UCSD-AML1 (cell line): Measurements from ENCODE around the gene FRMD4B.
A peak's percentile ranks its signal among the peaks of the same experiment; 100 is the strongest.
"Not testable (repeated sequence)": the region's sequence is repeated elsewhere in the genome, so short reads cannot be mapped to it uniquely, and the experiment has no call there.

Source experiments
- DNase-seq: peaks from one replicate; lab custom pipeline; 2025; ENCODE audit not compliant: unreplicated experiment; lab: John Stamatoyannopoulos, UW

FRMD4B gene

DNA sequence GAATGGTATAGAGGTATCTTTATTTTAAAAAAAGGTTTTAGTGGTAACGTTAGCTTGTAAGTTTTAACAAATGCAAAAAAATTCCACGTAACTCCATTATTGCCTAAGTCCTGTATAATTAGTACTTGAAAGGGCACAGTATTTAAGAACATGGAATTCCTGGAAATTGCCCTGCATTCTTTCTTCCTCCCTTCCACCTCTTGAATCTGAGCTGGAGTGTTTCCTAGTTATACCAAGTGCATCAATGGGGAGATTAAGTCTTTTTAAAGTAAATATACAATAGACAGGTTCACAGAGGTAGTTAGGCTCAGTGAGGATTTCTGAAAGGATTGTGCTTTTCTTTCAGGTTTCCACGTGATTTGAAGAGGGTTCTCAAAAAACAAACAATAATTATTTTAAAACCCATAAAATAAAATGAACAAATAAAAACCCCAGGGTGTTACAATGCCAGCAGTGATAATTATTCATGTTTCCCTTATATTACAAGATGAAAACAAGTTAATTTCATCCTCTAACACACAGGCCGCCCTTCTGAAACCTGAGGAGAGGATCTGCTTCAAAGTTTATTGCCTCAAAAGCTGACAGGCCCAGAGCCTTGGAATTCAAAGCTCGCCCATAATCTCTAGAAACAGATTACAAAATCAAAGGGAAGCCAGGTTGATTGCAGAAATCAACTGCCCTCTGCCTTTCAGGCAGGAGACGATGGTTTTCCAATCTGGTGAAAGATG lies 134.6 kb downstream of the FRMD4B start:
- DNase-seq, result no peak

DNA sequence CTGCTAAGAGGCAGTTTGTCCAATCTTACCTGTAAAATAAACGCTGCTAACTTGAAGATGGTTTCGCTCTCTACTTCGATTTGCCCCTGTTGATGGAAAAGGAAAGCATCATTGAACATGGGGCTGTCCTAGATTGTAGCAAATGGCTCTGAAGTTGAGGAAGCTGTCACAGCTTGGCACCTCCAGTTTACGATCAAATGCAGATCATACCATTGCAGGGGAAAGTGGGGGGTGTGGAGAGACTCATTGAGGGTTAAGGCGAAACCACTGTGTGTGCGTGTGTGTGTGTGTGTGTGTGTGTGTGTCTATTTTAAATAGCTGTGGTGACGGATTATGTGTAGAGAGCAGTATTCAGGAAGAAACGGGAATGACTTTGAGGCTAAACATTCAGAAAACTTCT lies 135.9 kb downstream of the FRMD4B start:
- peak; percentile 25 for DNase-seq

DNA sequence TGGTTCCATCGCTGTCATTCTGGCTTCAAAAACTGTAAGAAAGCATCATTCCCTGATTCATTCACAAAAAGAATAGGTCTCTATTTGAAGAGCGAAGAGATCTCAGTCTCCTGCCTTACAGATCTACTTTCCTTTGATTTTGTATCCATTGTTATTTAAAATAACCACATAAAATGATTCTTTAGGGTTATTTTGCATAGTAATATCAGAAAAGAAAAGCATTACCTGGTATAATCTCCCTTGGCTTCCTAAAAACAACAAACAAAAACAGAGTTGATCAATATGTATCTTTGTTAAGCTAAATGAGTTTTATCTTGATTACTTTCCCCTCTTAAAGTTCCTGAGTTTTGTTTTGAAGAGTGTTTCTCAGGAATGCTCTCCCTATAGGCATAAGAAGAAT lies 136.9 kb downstream of the FRMD4B start:
- no peak for DNase-seq

DNA sequence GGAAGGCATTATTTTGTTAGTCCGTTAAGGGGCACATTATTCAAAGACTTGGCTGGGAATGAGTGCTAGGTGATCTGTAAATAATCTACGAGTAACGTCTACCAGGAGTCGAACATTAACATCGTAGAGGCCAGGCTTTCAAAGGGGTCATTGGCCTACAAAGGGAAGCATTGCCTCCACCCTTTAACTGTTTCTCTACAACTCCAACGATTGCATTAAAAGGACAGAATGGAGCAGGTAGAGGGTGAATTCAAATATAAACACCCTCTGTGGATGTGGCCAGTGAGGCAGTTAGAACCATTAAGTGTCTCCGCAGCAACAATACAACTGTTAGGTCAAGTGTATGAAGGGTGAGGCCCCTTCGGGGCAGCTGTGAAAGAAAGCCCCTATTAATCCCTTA lies 137.5 kb downstream of the FRMD4B start:
- no peak for DNase-seq

DNA sequence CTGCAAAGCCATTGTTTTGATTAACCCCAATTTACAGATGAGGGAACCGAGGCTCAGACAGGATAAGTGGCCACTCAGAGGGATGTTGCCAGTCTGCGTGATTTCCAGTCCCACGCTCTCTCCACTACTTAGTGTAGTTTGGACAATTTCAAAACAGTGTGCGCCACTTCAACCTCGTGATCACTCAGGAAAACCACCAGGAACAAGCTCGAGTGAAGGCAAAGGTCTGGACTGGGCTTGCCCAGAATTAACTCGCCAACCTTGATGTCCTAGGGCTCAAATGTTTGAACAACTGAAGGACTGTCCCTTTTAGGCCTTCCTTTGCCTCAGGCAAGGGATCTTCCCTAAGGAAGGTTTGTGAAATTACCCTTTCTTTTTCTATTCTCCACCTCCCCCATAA lies 139.3 kb downstream of the FRMD4B start:
- DNase-seq, result no peak

DNA sequence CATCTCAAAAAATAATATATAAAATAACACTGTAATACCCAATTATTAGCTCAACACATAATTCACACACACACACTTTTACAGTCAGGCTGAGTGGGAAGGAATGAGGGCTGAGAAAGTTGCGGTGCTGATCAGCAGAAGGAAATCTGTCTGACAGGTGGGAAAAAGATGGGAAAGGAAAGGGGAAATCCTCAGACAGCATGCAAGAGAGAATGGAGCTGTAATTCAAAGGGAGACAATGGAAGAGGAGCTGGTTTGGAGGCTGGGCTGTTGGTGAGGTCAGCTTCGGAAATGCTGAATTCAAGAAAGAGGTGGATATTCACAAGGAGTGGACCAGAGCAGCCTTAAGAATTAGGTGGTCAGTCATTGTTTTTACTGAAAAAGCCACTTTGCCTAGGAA lies 141.8 kb downstream of the FRMD4B start:
- DNase-seq, result no peak

DNA sequence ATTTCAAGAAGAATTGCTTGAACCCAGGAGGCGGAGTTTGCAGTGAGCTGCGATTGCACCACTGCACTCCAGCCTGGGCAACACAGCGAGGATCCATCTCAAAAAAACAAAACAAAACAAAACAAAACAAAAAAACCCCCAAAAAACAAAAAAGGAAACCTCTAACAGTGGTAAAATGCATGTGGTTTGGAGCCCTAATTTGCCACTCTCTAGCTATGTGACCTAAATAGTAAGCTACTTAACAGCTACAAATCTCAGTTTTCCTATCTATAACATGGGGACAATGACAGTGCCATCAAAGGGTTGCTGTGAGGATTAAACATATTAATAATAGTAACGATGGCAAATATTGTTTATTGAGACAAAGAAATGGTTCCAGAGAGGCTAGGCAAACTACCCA lies 144.1 kb downstream of the FRMD4B start:
- no peak for DNase-seq

DNA sequence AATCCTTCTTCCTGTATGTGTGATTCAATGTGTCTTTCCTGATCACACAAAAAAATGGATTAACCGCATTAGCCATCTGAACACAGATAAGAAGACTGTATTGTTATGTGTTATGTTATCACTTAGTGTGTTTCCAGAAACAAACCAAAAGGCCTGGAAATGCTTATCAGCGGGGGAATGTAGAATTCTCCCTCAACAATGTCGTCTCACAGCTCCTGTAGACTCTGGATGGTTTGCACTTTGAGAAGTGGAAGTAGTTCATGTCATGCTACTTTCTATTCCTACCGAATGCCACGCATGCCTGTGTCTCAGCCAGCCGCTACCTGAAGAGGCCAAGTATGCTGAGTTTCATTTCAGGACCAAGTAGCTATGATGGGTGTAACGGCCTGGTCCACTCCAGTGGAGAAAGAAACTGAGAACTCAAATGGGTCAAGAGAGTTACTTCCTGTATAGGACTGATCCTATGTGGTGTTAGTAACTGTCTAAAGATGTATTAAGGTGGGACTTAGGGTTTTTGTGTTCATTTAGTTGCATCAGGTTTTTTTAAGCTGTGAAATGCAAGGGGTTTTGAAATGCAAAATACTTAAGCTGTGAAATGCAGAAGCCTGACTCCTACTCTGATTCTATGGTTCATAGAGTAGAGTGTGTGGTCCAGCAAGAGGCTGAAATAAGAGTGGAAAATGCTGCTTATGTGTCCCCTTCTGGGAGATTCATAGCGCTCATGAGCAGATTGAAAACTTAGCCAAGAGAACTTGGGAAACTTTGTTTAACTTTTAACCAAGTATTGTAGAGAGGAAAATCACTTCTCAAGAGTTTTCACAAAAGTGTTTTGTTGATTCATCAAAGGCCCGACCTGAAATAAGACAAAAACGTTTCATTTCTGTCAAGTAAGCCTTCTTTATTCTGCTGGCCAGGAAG lies 145.0 kb downstream of the FRMD4B start:
- DNase-seq, result peak; percentile 18

DNA sequence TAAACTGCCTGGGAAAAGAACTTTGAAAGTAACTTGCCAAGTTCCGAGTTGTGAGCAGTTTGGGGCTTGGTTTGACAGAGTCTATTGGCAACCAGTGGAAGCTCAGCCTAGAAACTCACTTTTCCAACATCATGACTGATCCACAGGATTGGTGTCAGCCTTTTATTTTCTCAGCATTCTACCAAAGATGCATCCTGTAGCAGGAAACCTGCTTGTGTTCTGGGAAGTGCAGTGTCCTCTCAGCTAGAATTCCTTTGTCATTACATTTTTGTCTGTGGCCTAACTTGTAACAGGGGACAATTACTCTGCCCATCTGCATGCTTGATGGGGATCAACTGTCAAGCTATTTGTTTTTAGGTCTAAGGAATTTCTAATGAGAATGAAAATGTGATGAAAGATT lies 146.8 kb downstream of the FRMD4B start:
- no peak for DNase-seq

DNA sequence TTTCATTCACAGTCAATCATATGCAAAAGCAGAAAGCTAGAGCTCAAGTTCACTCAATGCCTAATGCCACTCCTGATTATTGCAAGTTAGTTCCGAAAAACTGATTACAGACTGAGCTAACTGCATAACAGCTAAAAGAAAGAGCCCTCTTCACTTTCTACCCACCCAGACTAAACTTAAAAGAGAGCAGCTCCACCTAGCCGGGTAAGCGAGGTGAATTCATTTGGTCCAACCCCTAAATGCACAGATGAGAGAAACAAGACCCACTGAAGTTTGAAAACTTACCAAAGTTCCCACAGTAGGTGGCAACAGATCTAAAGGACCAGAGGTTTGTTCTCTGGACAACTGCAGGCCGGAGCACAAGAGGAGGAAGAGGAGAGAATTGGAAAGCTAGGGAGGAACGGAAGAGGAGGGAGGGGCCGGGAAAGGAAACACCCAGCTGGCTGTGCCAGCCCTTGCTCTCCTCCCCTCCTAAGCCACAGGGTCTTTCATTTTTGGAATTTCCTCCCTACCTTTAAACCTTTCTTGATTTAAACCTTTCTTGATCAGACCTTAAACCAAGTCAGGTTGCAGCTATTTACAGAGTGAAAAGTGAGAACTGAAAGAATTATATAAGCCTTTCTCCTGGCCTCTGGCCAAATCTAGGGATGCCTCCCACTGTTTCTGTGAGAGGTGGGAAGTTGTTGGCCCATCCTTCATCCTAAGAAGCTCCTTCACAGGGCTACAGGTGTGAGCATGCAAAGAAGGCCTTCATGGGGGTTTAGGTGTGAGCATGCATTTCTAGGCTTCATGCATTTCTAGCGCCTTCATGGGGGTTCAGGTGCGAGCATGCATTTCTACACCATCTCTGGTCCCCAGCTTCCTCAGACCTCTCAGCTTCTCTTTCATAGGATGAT lies 148.8 kb downstream of the FRMD4B start:
- DNase-seq, result peak; percentile 59

DNA sequence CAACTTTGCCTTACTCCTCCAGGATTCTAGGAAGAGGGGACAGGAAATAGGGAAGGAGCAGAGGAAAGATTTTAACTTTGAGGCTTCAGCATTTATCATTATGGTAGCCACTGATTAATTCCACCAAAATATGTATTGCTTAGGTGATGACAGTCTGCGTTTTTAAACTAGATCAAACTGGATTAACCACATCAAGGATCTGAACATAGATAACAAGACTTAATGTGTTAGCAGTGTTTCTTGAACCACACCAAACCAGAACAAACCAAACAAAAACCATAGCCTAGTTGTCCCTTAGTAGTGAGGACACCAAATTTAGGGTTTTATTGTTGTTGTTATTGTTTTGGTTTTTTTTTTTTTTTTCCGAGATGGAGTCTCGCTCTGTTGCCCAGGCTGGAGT lies 150.0 kb downstream of the FRMD4B start:
- DNase-seq, result no peak

DNA sequence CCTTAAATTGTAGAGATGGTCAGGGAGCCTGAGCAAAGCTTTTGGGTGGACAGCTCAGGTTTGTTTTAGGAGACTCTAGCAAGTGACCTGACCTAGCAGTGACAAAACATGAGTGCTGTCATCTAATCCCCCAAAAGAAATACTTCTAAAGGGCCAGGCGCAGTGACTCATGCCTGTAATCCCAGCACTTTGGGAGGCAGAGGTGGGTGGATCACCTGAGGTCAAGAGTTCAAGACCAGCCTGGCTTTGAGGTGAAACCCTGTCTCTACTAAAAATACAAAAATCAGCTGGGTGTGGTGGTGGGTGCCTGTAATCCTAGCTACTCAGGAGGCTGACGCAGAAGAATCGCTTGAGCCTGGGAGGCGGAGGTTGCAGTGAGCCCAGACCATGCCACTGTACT lies 150.7 kb downstream of the FRMD4B start:
- not testable (repeated sequence) for DNase-seq

DNA sequence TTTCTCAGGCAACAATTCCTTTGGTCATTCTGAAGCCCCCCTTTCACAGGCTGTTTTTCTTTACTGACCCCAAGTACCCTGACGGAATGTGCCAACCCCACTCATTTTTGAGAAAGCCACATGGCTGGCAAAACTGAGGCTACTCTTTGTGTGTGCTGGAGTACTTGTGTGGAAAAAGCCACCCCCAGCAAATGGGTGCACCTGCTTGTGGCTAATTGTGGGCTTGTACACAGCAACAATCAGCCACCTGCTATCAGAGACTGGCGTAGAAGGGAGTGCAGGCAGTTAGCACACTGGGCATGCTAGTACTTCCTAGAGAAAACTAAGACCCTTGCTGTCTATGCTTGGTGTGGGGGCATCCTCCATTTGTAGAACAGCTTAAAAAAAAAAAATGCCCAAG lies 153.4 kb downstream of the FRMD4B start:
- no peak for DNase-seq

DNA sequence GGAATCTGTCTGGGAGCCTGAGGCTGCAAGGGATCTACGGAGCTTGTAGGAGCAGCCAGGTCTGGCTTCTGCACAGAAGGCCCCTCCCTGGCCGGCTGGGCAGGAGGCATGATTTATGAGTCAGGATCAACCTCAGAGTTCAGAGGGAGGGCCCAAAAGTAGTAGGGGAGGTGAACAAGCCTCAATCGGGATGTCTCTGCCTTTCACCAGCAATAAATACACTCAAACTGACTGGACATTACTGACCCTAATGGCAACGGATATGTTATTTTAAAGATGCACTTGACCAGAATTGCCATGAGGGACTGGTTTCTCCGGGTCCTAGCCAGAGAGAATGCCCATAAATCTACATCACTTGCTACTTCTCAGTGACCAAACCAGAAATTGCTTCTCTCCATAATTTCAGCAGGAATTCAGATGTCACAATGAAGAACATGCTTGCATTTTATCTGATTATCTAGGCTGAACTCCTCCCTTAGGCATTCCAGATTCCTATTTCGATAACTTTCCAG lies 153.9 kb downstream of the FRMD4B start:
- DNase-seq, result no peak

DNA sequence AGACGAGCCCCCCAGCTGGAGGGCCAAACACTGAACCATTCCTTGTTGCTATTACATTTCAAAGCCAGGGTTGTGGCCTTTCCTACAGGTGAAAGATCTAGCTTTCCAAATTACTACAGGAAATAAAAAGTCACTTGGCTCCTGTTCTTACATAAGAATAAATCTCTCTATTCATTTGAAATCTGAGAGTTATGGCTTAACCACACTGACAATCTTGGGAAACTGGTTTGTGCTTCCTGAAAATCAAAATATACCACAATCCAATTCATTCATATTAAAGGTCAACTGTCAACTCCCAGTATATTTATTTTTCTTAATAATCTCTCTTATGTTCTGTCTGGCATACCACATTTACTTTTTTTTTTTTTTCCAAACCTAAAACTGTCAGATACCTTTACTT lies 159.8 kb downstream of the FRMD4B start:
- no peak for DNase-seq

DNA sequence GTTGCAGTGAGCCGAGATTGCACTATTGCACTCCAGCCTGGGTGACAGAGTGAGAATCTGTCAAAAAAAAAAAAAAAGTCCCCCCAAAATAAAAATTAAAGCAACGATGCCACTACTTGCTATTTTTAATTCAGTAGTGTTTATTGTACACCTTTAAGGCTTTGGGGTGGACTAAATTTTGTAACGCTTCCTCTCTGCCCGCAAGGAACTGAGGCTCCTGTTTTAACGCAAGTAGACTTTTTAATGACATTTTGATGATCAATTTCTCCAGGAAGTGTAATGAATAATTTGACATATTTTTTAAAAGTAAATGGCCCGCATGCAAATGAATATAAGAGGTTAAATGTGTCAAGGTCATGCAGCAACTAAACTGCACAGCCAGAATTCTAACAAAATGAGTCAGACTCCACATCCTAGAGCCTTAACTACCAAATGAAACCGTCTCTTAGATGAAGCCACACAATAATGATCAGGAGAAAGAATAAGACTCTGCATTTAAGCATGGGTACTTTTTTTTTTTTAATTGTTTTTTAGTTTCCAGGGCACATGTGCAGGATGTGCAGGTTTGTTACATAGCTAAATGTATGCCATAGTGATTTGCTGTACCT lies 166.7 kb downstream of the FRMD4B start:
- no peak for DNase-seq

DNA sequence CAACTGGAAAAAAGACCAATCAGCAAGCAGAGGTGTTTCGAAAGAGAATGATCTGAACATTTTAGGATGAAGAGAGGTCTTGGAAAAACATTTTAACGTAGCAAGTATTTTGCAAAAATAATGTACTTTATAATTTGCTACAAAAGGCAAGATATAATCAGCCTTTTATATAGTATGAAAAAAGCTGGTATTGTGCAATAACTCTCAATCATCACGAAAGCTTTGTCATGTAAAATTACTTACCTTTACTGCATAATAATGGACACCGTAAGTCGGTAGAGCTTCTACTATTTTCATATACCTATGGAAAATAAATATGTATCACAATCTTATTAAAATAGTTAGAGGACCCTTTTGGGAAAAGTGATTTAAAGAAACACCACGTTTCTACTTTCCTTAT lies 167.8 kb downstream of the FRMD4B start:
- DNase-seq, result no peak

DNA sequence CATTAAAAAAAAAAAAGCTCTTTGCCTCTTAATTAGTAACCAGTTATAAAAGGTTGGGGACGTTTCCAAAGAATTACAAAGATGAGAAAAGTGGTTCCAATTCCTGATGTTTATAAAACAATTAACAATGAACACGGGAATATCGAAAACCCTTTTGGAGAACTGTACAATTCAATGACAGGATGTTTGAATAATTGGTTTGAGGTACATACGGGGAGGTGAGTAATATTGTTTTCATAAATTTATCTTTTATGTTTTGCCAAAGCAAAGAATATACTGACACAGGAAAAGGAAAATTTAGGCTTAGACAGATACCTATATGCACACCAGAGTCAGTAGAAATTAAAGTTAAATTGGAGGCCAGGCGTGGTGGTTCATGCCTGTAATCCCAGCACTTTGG lies 168.9 kb downstream of the FRMD4B start:
- no peak for DNase-seq

DNA sequence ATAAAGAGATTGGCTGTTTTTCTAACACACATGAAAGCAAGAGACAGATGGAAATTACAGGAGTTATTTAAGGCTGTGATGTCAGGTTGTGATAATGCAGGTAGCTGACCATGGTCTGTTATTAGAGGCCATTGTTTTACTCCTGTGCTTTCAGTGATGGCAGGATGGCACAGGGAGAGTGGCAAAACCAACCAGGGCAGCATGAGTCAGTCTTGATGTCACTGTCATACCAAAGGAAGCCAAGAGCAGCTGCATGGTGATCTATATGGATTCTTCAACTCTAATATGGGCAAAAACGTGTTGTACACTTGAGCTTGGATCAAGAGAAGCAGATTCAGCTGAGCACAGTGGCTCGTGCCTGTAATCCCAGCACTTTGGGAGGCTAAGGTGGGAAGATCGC lies 171.6 kb downstream of the FRMD4B start:
- no peak for DNase-seq

DNA sequence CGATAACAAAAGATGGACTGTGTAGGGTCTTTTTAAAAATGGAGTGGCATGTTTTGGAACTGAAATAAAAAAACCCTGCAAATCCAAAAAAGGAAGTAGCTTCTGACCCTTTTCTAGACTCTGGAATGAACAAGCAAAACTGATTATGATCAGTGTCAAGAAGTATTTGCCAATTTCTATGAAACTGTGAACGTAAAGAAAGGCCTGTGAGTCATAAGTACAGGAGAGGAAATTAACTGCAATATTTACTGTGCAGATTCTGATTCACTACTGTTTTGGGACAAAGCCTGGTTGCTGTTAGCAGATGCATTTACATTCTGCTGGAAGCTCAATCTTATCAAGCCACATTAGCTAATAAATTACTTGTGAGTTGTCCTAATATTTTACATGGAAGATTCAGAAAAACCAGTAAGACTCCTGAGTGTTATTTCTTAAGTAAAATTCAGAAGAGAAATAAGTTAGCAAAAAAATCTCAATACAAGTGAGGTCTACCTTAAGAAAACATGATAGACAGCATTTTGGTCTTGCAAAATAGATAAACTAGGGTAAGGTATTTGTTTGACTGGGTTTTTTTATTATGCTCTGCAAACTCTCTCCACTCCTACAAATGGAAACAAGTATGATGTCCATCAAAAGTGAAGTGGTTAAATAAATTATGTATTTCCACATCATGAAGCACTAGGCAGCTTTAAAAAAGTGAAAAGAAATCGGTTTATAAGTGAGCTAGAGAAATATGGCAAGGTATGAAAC lies 173.3 kb downstream of the FRMD4B start:
- no peak for DNase-seq
